PC-9 (cell line): ENCODE measurements around the gene COG4.

Source experiments
- CTCF ChIP-seq: fragments of 200-600 bp; sonication (generic); conservative IDR thresholded peaks from 2 replicates; pipeline ENCODE4 v1.6.1; 2017; ENCODE audit warnings: mixed run types, antibody characterized with exemption, mild to moderate bottlenecking, moderate library complexity
- EZH2 ChIP-seq: fragments of 200-600 bp; sonication (generic); IDR thresholded peaks from 2 replicates; pipeline ENCODE4 v1.8.0; 2017; ENCODE audit warnings: antibody characterized with exemption, low read depth

- TF ChIP-seq CTCF (no peak), EZH2 (no peak)
Observed at GRCh38 chr16:70442344-70442743, 81.0 kb downstream of the COG4 start.
